Activated naive CD4-positive, alpha-beta T cell treated with anti-CD3 and anti-CD28 coated beads, Interleukin-2, amount 10 ng/mL, durations not matched to agents 7 days and 5 days (primary cell): ENCODE results near the gene HNRNPH3.

Experiments
- CTCF ChIA-PET: fragments of 350-600 bp; sonication (Branson Sonifier 250); formaldehyde crosslinking; loops from one replicate; lab custom pipeline; 2021; ENCODE audit warnings: antibody characterized with exemption; lab: Charles Lee
- DNase-seq: peaks from one replicate; pipeline ENCODE4 v3.0.0-alpha.2; 2020
- H3K27ac Mint-ChIP-seq: one replicate; pipeline ENCODE4 v1.8.0; 2021; ENCODE audit warnings: mild to moderate bottlenecking, moderate library complexity, mixed read lengths
- H3K27me3 Mint-ChIP-seq: one replicate; pipeline ENCODE4 v1.8.0; 2021; ENCODE audit warnings: mild to moderate bottlenecking, mixed read lengths
- H3K36me3 Mint-ChIP-seq: one replicate; pipeline ENCODE4 v1.8.0; 2021; ENCODE audit warnings: mixed read lengths
- H3K4me1 Mint-ChIP-seq: one replicate; pipeline ENCODE4 v1.8.0; 2021; ENCODE audit warnings: mixed read lengths
- H3K4me3 Mint-ChIP-seq: one replicate; pipeline ENCODE4 v1.8.0; 2021; ENCODE audit warnings: mild to moderate bottlenecking, moderate library complexity, mixed read lengths
- H3K9me3 Mint-ChIP-seq: one replicate; pipeline ENCODE4 v1.8.0; 2021; ENCODE audit warnings: mixed read lengths

Gene HNRNPH3

DNA sequence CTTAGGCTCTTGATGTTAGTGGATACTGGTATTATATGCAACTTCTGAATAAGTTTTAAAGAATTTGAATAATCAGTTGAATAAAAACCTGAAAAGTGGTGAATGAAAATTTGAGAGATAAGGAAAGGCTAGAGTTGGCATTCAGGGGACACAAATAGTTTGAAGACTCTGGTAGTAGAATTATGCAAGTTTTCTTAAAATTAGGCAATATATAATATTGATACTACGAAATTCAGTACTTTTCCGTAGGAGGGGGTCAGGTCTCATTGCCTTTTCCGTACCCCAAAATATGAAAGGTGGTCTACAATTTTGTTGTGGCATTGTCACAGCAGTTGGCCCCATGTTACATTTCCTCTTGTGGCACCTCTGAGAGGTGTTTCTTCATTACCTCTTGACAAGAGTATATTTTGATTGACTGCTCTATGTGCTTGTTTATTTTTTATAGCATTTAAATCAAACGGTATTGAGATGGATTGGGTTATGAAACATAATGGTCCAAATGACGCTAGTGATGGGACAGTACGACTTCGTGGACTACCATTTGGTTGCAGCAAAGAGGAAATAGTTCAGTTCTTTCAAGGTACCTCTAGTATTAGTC is 5.0 kb downstream of the HNRNPH3 start:
- no peaks in the 10 kb centered on the region for H3K9me3 Mint-ChIP-seq
- no peak overlapping the region for H3K27ac Mint-ChIP-seq
- H3K27me3 Mint-ChIP-seq = peaks cover 7% of the 10 kb centered on the region
- H3K4me3 Mint-ChIP-seq = peak overlapping the region; percentile 50
- peaks cover 45% of the 10 kb centered on the region for H3K4me1 Mint-ChIP-seq
- DNase-seq = no peak
- peaks cover 77% of the 10 kb centered on the region for H3K36me3 Mint-ChIP-seq
- CTCF ChIA-PET = no interaction called here

DNA sequence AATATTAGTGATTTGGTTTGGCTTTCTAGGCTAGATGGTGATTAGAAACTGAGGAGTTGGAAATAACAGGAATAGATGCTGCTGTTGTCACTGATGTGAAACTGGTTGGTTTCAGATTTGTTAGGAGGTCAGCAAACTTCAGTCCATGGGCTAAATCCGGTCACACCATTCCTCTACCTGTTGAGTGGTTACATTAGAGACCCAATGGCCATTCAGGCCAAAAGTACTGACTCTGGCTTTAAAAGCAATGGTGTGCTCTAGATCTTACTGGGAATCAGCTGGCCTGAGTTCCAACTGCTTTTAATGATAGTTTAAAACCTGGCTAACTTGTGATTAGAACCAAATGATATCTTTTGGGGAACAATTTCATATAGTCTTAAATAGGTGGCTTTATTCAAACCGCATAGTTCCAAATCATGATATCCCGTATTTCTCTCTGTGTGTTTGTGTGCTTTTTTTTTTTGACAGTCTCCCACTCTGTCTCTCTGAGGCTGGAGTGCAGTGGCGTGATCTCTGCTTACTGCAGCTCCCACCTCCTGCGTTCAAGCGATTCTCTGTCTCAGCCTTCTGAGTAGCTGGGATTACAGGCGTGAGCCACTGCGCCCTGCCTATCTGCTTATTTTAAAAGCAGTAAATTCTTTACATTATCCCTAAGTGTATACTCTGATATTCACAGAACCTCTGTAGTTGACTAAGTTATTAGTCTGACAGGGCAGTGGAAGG is 8.7 kb downstream of the HNRNPH3 start:
- Mint-ChIP-seq H3K27me3 (no peaks in the 10 kb centered on the region), H3K27ac (no peak overlapping the region), H3K9me3 (no peaks in the 10 kb centered on the region), H3K4me1 (peaks cover 32% of the 10 kb centered on the region), H3K36me3 (peaks cover 75% of the 10 kb centered on the region), H3K4me3 (no peak overlapping the region)
- CTCF ChIA-PET = interaction anchor here (0.6 to 1.6 kb wide), 3 partner anchors 10 to 200 kb away, joined by 3 to 6 read pairs (median 3); no protein-coding TSS in a partner anchor
- DNase-seq = no peak

DNA sequence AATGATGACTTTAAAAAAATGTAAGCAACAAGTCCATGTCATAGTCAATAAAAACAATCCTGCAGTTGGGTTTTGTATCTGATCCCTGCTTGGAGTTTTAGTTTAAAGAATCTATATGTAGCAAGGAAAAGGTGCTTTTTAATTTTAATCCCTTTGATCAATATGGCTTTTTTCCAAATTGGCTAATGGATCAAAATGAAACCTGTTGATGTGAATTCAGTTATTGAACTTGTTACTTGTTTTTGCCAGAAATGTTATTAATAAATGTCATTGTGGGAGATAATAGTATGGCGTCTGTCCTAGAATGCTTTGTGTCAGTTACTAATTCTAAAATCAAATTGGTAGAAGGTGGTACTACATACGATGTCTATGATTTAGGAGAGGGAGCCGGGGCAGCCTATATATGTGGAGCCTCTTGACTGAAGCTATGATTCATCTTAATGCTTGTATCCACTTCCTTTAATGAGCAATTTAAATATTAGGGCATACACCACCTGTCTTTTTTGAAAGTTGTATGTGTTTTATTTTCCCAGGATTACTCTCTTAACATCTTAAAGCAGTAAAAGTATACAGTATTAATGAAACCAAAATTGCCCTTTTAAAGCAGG is 11.1 kb downstream of the HNRNPH3 start:
- no peak overlapping the region for H3K4me3 Mint-ChIP-seq
- H3K27me3 Mint-ChIP-seq = no peaks in the 10 kb centered on the region
- H3K27ac Mint-ChIP-seq = no peak overlapping the region
- H3K4me1 Mint-ChIP-seq = peaks cover 9% of the 10 kb centered on the region
- H3K9me3 Mint-ChIP-seq = no peaks in the 10 kb centered on the region
- CTCF ChIA-PET = interaction anchor here (0.7 to 1.0 kb wide), 2 partner anchors 9 to 487 kb away, joined by 3 read pairs; no protein-coding TSS in a partner anchor
- H3K36me3 Mint-ChIP-seq = peaks cover 71% of the 10 kb centered on the region
- no peak for DNase-seq

DNA sequence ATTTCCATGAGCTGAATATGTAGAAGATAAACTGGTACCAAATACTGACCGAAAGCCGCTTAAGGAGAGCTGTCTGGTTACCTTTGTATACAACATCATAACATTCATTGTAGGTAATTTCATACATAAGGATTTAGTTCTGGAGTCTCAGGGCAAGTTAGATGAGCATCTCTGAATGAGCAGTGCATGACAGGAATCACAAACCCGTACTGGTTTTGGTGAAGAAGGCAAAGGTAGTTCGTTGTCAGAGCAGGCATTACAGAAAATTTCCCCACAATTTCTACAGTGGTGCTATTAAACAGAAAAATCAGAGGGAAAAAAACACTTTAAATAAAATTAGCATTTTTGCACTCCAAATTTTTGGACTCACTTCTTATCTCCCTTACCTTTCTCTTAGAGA is 13.8 kb downstream of the HNRNPH3 start:
- Mint-ChIP-seq H3K4me1 (peaks cover 5% of the 10 kb centered on the region), H3K9me3 (no peaks in the 10 kb centered on the region), H3K27ac (peak overlapping the region; percentile 26), H3K27me3 (no peaks in the 10 kb centered on the region), H3K36me3 (peaks cover 63% of the 10 kb centered on the region), H3K4me3 (no peak overlapping the region)
- no peak for DNase-seq
- CTCF ChIA-PET = no interaction called here

DNA sequence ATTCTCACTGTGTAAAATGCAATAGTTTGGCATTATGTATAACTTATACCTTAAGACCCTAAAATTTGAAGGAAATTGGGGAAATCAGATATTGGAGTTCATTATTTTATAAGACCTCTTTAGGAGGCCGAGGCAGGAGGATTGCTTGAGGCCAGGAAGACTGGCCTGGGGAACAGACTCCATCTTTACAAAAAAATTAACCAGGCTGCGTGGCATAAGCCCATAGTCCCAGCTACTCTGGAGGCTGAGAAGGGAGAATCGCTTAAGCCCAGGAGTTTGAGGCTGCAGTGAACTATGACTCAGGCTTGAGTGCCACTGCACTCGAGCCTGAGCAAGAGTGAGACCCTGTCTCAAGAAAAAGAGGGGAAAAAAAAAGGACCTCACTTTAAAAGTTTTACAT is 14.9 kb downstream of the HNRNPH3 start:
- Mint-ChIP-seq H3K27me3 (no peaks in the 10 kb centered on the region), H3K27ac (peak overlapping the region; percentile 79)
- no peak for DNase-seq

DNA sequence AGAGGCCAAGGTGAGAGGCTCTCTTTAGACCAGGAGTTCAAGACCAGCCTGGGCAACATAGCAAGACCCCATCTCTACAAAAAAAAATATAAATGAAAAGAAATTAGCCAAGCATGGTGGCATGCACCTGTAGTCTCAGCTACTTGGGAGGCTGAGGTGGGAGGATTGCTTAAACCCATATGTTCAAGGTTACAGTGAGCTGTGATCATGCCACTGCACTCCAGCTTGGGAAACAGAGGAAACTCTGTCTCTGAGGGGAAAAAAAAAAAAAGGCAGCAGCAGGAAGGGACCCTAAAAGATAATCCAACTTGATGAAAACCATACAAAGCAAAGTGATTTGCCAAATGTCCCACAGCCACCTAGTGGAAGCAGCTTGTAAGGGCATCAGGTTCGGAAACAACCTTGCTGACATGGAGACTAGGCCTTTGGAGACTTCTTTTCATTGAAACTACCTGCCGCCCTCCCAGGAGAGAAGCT is 16.4 kb downstream of the HNRNPH3 start:
- Mint-ChIP-seq H3K4me3 (no peak overlapping the region), H3K9me3 (no peaks in the 10 kb centered on the region), H3K36me3 (peaks cover 45% of the 10 kb centered on the region), H3K27ac (no peak overlapping the region), H3K4me1 (no peaks in the 10 kb centered on the region), H3K27me3 (no peaks in the 10 kb centered on the region)
- CTCF ChIA-PET = interaction anchor here (0.6 to 2.8 kb wide), 22 partner anchors 9 to 746 kb away, joined by 3 to 23 read pairs (median 4); partner anchors contain the start of genes DNA2, HNRNPH3 and PBLD
- DNase-seq = peak; percentile 60

More for the DNA sequence above, 14.9 kb downstream of the HNRNPH3 start:
- peaks cover 3% of the 10 kb centered on the region for H3K4me1 Mint-ChIP-seq
- CTCF ChIA-PET = interaction anchor here (1.0 to 2.8 kb wide), 5 partner anchors 10 to 491 kb away, joined by 3 to 23 read pairs (median 9); no protein-coding TSS in a partner anchor
- H3K36me3 Mint-ChIP-seq = peaks cover 51% of the 10 kb centered on the region
- H3K4me3 Mint-ChIP-seq = no peak overlapping the region
- H3K9me3 Mint-ChIP-seq = no peaks in the 10 kb centered on the region

DNA sequence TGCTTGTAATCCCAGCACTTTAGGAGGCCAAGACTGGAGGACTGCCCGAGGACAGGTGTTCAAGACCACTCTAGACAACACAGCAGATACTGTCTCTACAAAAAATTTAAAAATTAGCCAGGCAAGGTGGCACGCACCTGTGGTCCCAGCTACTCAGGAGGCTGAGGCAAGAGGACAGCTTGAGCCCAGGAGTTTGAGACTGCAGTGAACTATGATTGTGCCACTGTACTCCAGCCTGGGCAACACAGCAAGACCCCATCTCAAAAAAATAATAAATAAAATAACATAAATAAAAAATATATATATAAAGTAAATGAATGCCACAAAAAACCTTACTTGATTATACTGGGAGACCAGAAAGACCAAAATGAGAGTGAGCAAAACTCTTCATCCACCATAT is 21.7 kb downstream of the HNRNPH3 start:
- no peak for DNase-seq
- no peak overlapping the region for H3K4me3 Mint-ChIP-seq
- no peaks in the 10 kb centered on the region for H3K4me1 Mint-ChIP-seq
- no peaks in the 10 kb centered on the region for H3K9me3 Mint-ChIP-seq
- H3K27me3 Mint-ChIP-seq = no peaks in the 10 kb centered on the region
- CTCF ChIA-PET = interaction anchor here (1.8 kb wide), 1 partner anchor 141 kb away, joined by 5 read pairs; no protein-coding TSS in a partner anchor
- H3K27ac Mint-ChIP-seq = no peak overlapping the region
- peaks cover 18% of the 10 kb centered on the region for H3K36me3 Mint-ChIP-seq

GRCh38 chr10:68359189-68359588 is 27.3 kb downstream of the HNRNPH3 start:
- Mint-ChIP-seq H3K4me1 (no peaks in the 10 kb centered on the region), H3K4me3 (no peak overlapping the region), H3K27ac (no peak overlapping the region), H3K36me3 (peaks cover 9% of the 10 kb centered on the region), H3K9me3 (no peaks in the 10 kb centered on the region), H3K27me3 (no peaks in the 10 kb centered on the region)
- CTCF ChIA-PET = interaction anchor here (1.0 kb wide), 1 partner anchor 11 kb away, joined by 3 read pairs; no protein-coding TSS in a partner anchor
- no peak for DNase-seq

- no peak for DNase-seq
- peaks cover 9% of the 10 kb centered on the region for H3K36me3 Mint-ChIP-seq
- no peaks in the 10 kb centered on the region for H3K4me1 Mint-ChIP-seq
- no peak overlapping the region for H3K4me3 Mint-ChIP-seq
- no peaks in the 10 kb centered on the region for H3K27me3 Mint-ChIP-seq
- CTCF ChIA-PET = interaction anchor here (2.2 to 3.9 kb wide), 2 partner anchors 11 to 14 kb away, joined by 4 to 16 read pairs; no protein-coding TSS in a partner anchor
- no peak overlapping the region for H3K27ac Mint-ChIP-seq
- H3K9me3 Mint-ChIP-seq = no peaks in the 10 kb centered on the region
Measured at GRCh38 chr10:68362590-68362989, 30.7 kb downstream of the HNRNPH3 start.

GRCh38 chr10:68364101-68364886 is 32.4 kb downstream of the HNRNPH3 start:
- CTCF ChIA-PET = interaction anchor here (0.5 to 3.9 kb wide), 5 partner anchors 9 to 833 kb away, joined by 3 to 16 read pairs (median 3); no protein-coding TSS in a partner anchor
- H3K9me3 Mint-ChIP-seq = no peaks in the 10 kb centered on the region
- no peak for DNase-seq
- H3K27me3 Mint-ChIP-seq = no peaks in the 10 kb centered on the region
- H3K4me3 Mint-ChIP-seq = no peak overlapping the region
- no peak overlapping the region for H3K27ac Mint-ChIP-seq
- peaks cover 15% of the 10 kb centered on the region for H3K36me3 Mint-ChIP-seq
- no peaks in the 10 kb centered on the region for H3K4me1 Mint-ChIP-seq

DNA sequence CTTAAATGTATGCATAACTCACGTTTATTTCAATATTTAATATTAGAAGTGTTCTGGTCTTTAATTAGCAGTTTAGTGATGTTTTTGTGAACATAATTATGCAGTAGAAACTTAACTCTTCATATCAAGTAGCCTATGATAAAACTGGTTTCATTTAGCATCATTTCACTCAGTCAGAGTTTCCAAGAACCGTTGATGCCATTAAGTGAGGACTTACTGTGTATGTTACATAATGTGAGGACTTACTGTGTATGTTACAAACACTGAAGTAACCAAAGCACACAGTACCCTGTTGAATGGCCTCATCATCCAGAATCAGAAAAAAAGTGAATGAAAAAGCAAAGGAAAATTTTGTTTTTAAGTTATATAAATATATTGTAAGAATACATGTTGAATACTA is 33.7 kb downstream of the HNRNPH3 start:
- Mint-ChIP-seq H3K4me1 (no peaks in the 10 kb centered on the region), H3K9me3 (peaks cover 3% of the 10 kb centered on the region), H3K4me3 (no peak overlapping the region), H3K27me3 (no peaks in the 10 kb centered on the region), H3K36me3 (peaks cover 21% of the 10 kb centered on the region), H3K27ac (no peak overlapping the region)
- DNase-seq = no peak
- CTCF ChIA-PET = no interaction called here

GRCh38 chr10:68366600-68366999 is 34.7 kb downstream of the HNRNPH3 start:
- Mint-ChIP-seq H3K4me3 (no peak overlapping the region), H3K27me3 (no peaks in the 10 kb centered on the region), H3K36me3 (peaks cover 28% of the 10 kb centered on the region), H3K9me3 (peaks cover 8% of the 10 kb centered on the region), H3K4me1 (no peaks in the 10 kb centered on the region), H3K27ac (no peak overlapping the region)
- CTCF ChIA-PET = no interaction called here
- no peak for DNase-seq

- Mint-ChIP-seq H3K27ac (no peak overlapping the region), H3K4me3 (no peak overlapping the region), H3K36me3 (peaks cover 29% of the 10 kb centered on the region), H3K9me3 (peaks cover 10% of the 10 kb centered on the region), H3K4me1 (no peaks in the 10 kb centered on the region), H3K27me3 (no peaks in the 10 kb centered on the region)
- CTCF ChIA-PET = no interaction called here
- DNase-seq = no peak
Measured at GRCh38 chr10:68367121-68367520, 35.3 kb downstream of the HNRNPH3 start.
